DOHH2 (cell line): ENCODE measurements around the gene MGAT5.

Source experiments
- H3F3A ChIP-seq: fragments of 200-600 bp; sonication (generic), shearing (Covaris generic); 2 replicates; pipeline ENCODE4 v1.6.0; 2016; ENCODE audit warnings: antibody characterized with exemption, mild to moderate bottlenecking; ENCODE audit not compliant: control insufficient read depth, insufficient read depth
- H3K27ac ChIP-seq: fragments of 200-600 bp; sonication (generic); 2 replicates; pipeline ENCODE4 v1.5.1; 2014; ENCODE audit warnings: low read depth, mild to moderate bottlenecking, low read length, moderate library complexity
- H3K27me3 ChIP-seq: fragments of 200-600 bp; sonication (generic); 2 replicates; pipeline ENCODE4 v1.6.1; 2014; ENCODE audit warnings: mild to moderate bottlenecking, low read length, mixed read lengths; ENCODE audit not compliant: control insufficient read depth
- H3K36me3 ChIP-seq: fragments of 200-600 bp; sonication (generic); 2 replicates; pipeline ENCODE4 v1.6.1; 2014; ENCODE audit warnings: mild to moderate bottlenecking, low read length, moderate library complexity, mixed read lengths; ENCODE audit not compliant: control insufficient read depth
- H3K4me1 ChIP-seq: fragments of 200-600 bp; sonication (generic); 2 replicates; pipeline ENCODE4 v1.6.1; 2014; ENCODE audit warnings: mild to moderate bottlenecking, low read length, mixed read lengths; ENCODE audit not compliant: control insufficient read depth
- H3K4me2 ChIP-seq: fragments of 200-600 bp; sonication (generic); 2 replicates; pipeline ENCODE4 v1.6.0; 2014; ENCODE audit warnings: mild to moderate bottlenecking, low read length, moderate library complexity
- H3K4me3 ChIP-seq: fragments of 200-600 bp; sonication (generic); 2 replicates; pipeline ENCODE4 v1.5.1; 2014; ENCODE audit warnings: mild to moderate bottlenecking, low read length, mixed read lengths
- H3K79me2 ChIP-seq: fragments of 200-600 bp; sonication (generic); 2 replicates; pipeline ENCODE4 v1.6.1; 2014; ENCODE audit warnings: mild to moderate bottlenecking, low read length, mixed read lengths; ENCODE audit not compliant: control insufficient read depth
- H3K9me2 ChIP-seq: fragments of 200-600 bp; sonication (generic); replicated peaks from 2 replicates; pipeline ENCODE4 v1.6.1; 2014; ENCODE audit warnings: mild to moderate bottlenecking, low read length, mixed read lengths; ENCODE audit not compliant: control insufficient read depth
- H3K9me3 ChIP-seq: fragments of 200-600 bp; sonication (generic); 2 replicates; pipeline ENCODE4 v1.6.1; 2014; ENCODE audit warnings: antibody characterized with exemption, low read length, mixed read lengths; ENCODE audit not compliant: control insufficient read depth, insufficient read depth
- H4K20me1 ChIP-seq: fragments of 200-600 bp; sonication (generic); 2 replicates; pipeline ENCODE4 v1.6.0; 2014; ENCODE audit warnings: low read depth, mild to moderate bottlenecking, antibody characterized with exemption, low read length, moderate library complexity; ENCODE audit not compliant: control insufficient read depth, insufficient read depth
- EZH2phosphoT487 ChIP-seq: fragments of 200-600 bp; sonication (generic); IDR thresholded peaks from 2 replicates; pipeline ENCODE4 v1.6.1; 2017; ENCODE audit warnings: borderline replicate concordance, mild to moderate bottlenecking, antibody characterized with exemption, low read length, moderate library complexity, mixed read lengths
- TF ChIP-seq, protein P1 (sequence below): fragments of 200-600 bp; sonication (generic); IDR thresholded peaks from one replicate; pipeline ENCODE4 v1.5.1; 2014; ENCODE audit warnings: antibody characterized with exemption, mild to moderate bottlenecking, low read depth, low read length; ENCODE audit not compliant: poor library complexity, severe bottlenecking

Gene MGAT5

DNA sequence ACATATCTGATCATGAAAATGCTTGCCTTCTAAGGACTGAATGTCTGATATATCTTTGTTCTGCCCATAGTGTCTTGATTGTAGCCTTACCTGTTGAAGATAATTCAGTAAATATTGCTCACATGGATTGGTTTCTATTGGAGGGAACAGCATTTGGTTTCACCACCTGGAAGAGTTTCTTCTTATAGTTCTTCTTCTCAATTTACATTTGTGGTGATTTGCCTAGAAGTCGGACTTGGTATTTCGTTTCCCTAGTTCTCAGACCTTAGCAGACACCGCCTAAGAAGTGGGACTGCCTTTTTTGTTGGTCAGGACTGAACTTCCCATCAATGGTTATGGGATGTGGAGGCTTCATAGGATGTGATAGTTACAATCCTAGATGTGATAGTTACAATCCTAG lies 20.2 kb downstream of the MGAT5 start:
- Histone ChIP-seq H3K27me3 (no peaks in the 10 kb centered on the region), H3K36me3 (peaks cover 61% of the 10 kb centered on the region), H3K4me1 (peaks cover 98% of the 10 kb centered on the region), H3K9me2 (no peaks in the 10 kb centered on the region), H3F3A (peaks cover 9% of the 10 kb centered on the region), H3K4me2 (peak overlapping the region; percentile 83), H3K9me3 (no peaks in the 10 kb centered on the region), H4K20me1 (no peaks in the 10 kb centered on the region), H3K4me3 (peak overlapping the region; percentile 64), H3K79me2 (peaks cover 87% of the 10 kb centered on the region), H3K27ac (peak overlapping the region; percentile 92)
- no peak for TF ChIP-seq EZH2phosphoT487

DNA sequence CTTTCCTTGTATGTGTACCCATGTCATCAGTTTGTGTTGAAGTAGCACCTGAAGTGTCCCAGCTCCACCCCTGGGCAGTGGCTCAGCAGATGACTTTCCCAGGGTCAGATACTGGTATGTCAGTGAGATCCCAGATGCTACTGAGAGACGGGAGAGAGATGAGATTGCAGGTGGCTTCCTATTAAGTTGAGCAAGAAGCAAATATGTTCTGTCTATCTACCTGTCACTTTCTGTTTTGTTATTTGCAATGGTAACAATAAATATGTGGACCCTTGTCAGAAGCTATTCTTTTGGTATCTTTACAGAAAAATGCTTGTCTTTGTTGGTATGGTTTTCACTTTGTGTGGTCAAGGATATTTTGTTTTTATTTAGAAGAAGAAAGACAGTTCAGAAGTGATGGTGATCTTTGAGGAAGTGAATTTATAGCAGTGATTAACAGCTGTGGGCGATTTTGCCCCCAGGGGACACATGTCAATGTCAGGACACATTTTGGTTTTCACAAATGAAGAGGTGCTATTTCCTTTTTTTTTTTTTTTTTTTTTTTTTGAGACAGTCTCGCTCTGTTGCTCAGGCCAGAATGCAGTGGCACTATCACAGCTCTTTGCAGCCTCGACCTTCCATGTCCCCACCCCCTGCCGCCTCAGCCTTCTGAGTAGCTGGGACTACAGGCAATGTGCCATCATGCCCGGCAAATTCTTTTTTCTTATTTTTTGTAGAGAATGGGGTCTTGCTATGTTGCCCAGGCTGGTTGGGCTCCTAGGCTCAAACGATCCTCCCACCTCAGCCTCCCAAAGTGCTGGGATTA lies 21.4 kb downstream of the MGAT5 start:
- Histone ChIP-seq H3K4me2 (peak overlapping the region; percentile 83), H3K4me1 (peaks cover 98% of the 10 kb centered on the region), H3K36me3 (peaks cover 64% of the 10 kb centered on the region), H3K27ac (peak overlapping the region; percentile 92), H3F3A (peaks cover 9% of the 10 kb centered on the region), H3K4me3 (peak overlapping the region; percentile 64), H3K27me3 (no peaks in the 10 kb centered on the region), H3K9me2 (no peaks in the 10 kb centered on the region), H4K20me1 (no peaks in the 10 kb centered on the region), H3K9me3 (no peaks in the 10 kb centered on the region), H3K79me2 (peaks cover 87% of the 10 kb centered on the region)
- TF ChIP-seq, protein P1, sequence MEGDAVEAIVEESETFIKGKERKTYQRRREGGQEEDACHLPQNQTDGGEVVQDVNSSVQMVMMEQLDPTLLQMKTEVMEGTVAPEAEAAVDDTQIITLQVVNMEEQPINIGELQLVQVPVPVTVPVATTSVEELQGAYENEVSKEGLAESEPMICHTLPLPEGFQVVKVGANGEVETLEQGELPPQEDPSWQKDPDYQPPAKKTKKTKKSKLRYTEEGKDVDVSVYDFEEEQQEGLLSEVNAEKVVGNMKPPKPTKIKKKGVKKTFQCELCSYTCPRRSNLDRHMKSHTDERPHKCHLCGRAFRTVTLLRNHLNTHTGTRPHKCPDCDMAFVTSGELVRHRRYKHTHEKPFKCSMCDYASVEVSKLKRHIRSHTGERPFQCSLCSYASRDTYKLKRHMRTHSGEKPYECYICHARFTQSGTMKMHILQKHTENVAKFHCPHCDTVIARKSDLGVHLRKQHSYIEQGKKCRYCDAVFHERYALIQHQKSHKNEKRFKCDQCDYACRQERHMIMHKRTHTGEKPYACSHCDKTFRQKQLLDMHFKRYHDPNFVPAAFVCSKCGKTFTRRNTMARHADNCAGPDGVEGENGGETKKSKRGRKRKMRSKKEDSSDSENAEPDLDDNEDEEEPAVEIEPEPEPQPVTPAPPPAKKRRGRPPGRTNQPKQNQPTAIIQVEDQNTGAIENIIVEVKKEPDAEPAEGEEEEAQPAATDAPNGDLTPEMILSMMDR = no peak
- no peak for TF ChIP-seq EZH2phosphoT487

DNA sequence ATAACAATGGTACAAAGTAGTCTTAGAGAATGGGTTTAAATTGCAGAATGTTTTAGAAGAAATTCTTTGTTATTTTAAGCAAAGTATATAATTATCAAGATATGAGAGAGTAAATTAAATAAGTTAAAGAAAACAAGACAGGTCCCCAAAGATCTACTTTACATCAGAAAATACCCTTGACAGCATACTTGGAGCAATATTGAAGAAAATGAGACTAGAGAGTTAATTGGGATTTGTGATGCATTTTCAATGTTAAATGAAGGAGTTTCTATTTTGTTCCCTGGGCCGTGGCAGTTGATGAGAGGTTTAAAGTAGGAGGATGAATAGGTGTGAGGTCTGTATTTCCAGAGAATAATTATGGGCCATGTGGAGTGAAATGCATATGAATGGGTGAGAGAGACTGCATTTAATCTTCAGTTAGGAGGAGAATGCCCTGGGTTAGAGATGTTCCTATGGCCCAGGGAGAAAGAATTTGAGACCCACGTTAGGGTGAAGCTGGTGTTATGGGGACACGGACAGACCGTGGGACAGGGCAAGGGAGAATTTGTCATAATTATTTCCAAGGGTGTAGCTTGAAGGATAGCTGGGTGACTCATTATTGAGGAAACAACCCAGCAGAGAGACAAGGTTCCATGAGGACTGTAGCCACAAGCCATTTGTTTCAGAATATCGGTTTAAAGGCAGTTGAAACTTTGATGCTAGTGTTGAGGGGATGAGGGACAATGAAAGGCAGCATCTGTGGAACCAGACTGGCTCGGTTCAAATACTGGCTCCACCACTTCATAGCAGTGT lies 22.7 kb downstream of the MGAT5 start:
- no peaks in the 10 kb centered on the region for H3K9me2 ChIP-seq
- H3F3A ChIP-seq = peaks cover 9% of the 10 kb centered on the region
- TF ChIP-seq EZH2phosphoT487 = no peak
- TF ChIP-seq, protein P1 = no peak
- H3K79me2 ChIP-seq = peaks cover 91% of the 10 kb centered on the region
- peaks cover 62% of the 10 kb centered on the region for H3K36me3 ChIP-seq
- H4K20me1 ChIP-seq = no peaks in the 10 kb centered on the region
- H3K27ac ChIP-seq = peak overlapping the region; percentile 92
- H3K4me3 ChIP-seq = peak overlapping the region; percentile 55; the same call in 1 of the 2 replicates
- no peaks in the 10 kb centered on the region for H3K9me3 ChIP-seq
- peaks cover 98% of the 10 kb centered on the region for H3K4me1 ChIP-seq
- peak overlapping the region; percentile 70 for H3K4me2 ChIP-seq
- H3K27me3 ChIP-seq = 0 out of 2 replicates have a peak, but pooled peaks cover under 1% of the 10 kb centered on the region
